Nasal cavity respiratory epithelium epithelial cell of viscerocranial mucosa (primary cell): ENCODE data around the gene ALPG. TPM values are rescaled to one million over a fixed set of nuclear protein-coding genes. Genes with fewer than 3 reads are reported as not detected.

Experiments used
- total RNA-seq: library from RNA; depleted of rRNA; stranded (reverse); fragments of >200 nt; gene quantifications from 2 replicates; pipeline ENCODE4 v1.2.3, GENCODE V29; 2014

ALPG gene
- total RNA-seq = not detected in 2 replicates

GRCh38 chr2:232406556-232407310 is at the start of gene ALPG:
ALPG (plus strand) TSS chr2:232406844; CDS start chr2:232406895, 51 bp downstream.

DNA sequence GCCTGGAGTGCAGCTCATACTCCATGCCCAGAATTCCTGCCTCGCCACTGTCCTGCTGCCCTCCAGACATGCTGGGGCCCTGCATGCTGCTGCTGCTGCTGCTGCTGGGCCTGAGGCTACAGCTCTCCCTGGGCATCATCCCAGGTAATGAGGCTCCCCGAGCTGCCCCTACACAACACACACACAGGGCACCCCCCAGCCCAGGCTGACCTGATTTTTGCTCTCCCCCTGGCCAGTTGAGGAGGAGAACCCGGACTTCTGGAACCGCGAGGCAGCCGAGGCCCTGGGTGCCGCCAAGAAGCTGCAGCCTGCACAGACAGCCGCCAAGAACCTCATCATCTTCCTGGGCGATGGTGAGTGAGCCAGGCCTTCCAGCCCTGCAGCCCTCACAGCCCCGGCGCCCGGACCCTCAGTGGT is 27.9 kb upstream of the ALPG start, which contains the start of gene ALPP:
ALPP (plus strand) TSS at position 17 of the 417 bp plus-strand sequence; CDS start at position 69, 52 bp downstream.

GRCh38 chr2:232455426-232456255 is 49.0 kb downstream of the ALPG start, which contains the start of gene ALPI:
ALPI (plus strand) TSS chr2:232456153; CDS start chr2:232456200, 47 bp downstream.

Other genes with a start within 250 kb of the ALPG start
- gene ALPP, start 28.1 kb upstream of the ALPG start, total RNA-seq = under 0.01 TPM in 1 of 2 replicates, not detected in the other
- not detected in 2 replicates for gene ALPI, start 49.3 kb downstream of the ALPG start, total RNA-seq
- gene ECEL1, start 81.0 kb downstream of the ALPG start, total RNA-seq = not detected in 2 replicates
- not detected in 2 replicates for gene PRSS56, start 113.5 kb downstream of the ALPG start, total RNA-seq
- not detected in 2 replicates for gene CHRND, start 119.3 kb downstream of the ALPG start, total RNA-seq
- not detected in 2 replicates for gene CHRNG, start 132.8 kb downstream of the ALPG start, total RNA-seq
- 1.0 and 2.8 TPM in 2 replicates for gene TIGD1, start 143.7 kb downstream of the ALPG start, total RNA-seq
- gene EIF4E2, start 143.8 kb downstream of the ALPG start, total RNA-seq = 60.2 and 68.7 TPM in 2 replicates
- 0.07 TPM in 1 of 2 replicates, not detected in the other for gene EFHD1, start 226.8 kb downstream of the ALPG start, total RNA-seq